GM23248 (cell line): ENCODE measurements around the gene PRKAG1.

Experiments used
- EZH2 ChIP-seq: fragments of 200-600 bp; sonication (generic); IDR thresholded peaks from 2 replicates; pipeline ENCODE4 v1.6.1; 2018; ENCODE audit warnings: antibody characterized with exemption, mild to moderate bottlenecking; ENCODE audit not compliant: insufficient read depth, poor library complexity, severe bottlenecking
- EZH2phosphoT487 ChIP-seq: fragments of 200-600 bp; sonication (generic); IDR thresholded peaks from 2 replicates; pipeline ENCODE4 v1.6.1; 2018; ENCODE audit warnings: antibody characterized with exemption, moderate library complexity, mild to moderate bottlenecking, low read depth; ENCODE audit not compliant: insufficient read depth

DNA sequence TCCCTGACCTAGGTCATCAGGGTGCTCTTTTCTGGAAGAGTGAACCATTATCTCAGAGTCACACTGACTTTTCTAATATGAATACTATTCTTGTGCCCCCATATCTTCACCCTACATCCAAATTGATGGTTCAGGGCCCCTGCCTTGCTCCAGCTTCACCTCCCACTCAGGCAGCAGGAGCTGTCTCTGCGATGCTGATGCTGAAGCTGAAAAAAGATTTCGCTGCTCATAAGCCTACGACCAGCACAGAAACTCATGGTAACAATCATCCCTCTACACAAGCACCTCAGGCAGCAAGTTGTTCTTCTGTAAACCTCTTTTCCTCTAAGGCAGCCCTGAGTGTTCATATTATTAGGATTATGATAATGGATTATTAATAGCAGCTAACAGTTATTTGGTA is 64.5 kb downstream of the PRKAG1 start:
- TF ChIP-seq EZH2phosphoT487 (no peak), EZH2 (no peak)
